Lower leg skin (tissue), 3 donors: Measurements from ENCODE around the gene KMT5B.
"Not testable (repeated sequence)": the region's sequence is repeated elsewhere in the genome, so short reads cannot be mapped to it uniquely, and the experiment has no call there.

Experiments
- POLR2A ChIP-seq, 2 donors: fragments of 450-650 bp; IDR thresholded peaks; one replicate each; pipeline ENCODE4 v1.6.1; 2016 to 2017; ENCODE audit warnings: antibody characterized with exemption in 2 of 2, mild to moderate bottlenecking in 1 of 2, moderate library complexity in 1 of 2
- TF ChIP-seq, protein P1 (sequence below), 3 donors: fragments of 450-650 bp; IDR thresholded peaks; one replicate each; pipeline ENCODE4 v1.5.1; 2016; ENCODE audit warnings: antibody characterized with exemption in 3 of 3, mild to moderate bottlenecking in 3 of 3, moderate library complexity in 2 of 3

DNA sequence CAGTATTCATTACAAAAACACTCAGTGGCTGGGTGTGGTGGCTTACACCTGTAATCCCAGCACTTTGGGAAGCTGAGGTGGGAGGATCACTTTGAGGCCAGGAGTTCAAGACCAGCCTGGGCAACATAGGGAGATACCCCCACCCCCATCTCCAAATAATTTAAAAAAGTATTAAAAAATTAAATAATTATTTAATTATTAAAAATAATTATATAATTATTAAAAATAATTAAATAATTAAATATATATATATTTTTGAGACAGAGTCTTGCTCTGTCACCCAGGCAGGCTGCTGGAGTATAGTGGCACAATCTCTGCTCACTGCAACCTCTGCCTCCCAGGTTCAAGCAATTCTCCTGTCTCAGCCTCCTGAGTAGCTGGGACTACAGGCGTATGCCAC is 30.8 kb upstream of the KMT5B start:
- not testable (repeated sequence) for TF ChIP-seq POLR2A (IDR thresholded peaks at IDR 0.05)
- TF ChIP-seq, protein P1, sequence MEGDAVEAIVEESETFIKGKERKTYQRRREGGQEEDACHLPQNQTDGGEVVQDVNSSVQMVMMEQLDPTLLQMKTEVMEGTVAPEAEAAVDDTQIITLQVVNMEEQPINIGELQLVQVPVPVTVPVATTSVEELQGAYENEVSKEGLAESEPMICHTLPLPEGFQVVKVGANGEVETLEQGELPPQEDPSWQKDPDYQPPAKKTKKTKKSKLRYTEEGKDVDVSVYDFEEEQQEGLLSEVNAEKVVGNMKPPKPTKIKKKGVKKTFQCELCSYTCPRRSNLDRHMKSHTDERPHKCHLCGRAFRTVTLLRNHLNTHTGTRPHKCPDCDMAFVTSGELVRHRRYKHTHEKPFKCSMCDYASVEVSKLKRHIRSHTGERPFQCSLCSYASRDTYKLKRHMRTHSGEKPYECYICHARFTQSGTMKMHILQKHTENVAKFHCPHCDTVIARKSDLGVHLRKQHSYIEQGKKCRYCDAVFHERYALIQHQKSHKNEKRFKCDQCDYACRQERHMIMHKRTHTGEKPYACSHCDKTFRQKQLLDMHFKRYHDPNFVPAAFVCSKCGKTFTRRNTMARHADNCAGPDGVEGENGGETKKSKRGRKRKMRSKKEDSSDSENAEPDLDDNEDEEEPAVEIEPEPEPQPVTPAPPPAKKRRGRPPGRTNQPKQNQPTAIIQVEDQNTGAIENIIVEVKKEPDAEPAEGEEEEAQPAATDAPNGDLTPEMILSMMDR (IDR thresholded peaks at IDR 0.05), result not testable (repeated sequence)
